ENCODE data around the gene TPSAB1.

Gene TPSAB1

DNA sequence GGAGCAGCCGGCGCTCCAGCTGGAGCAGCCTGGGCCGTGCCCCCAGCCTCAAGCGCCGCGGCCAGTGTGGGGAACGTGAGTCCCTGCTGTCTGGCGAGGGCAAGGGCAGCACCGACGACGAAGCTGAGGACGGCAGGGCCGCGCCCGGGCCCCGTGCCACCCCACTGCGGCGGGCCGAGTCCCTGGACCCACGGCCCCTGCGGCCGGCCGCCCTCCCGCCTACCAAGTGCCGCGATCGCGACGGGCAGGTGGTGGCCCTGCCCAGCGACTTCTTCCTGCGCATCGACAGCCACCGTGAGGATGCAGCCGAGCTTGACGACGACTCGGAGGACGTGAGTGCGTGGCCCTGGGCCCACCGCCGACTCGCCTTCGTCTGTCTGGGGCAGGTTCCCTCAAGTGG is 31.4 kb upstream of the TPSAB1 start:
- no peak overlapping the region for H3K4me3 ChIP-seq (ENCODE audit: low read depth, low read length)
- DNase-seq (ENCODE audit: low read depth) = no peak
- TF ChIP-seq MYC (IDR thresholded peaks at IDR 0.05; ENCODE audit: low read depth, low read length) = no peak
- TF ChIP-seq MAX (IDR thresholded peaks at IDR 0.05; ENCODE audit: low read depth, low read length) = no peak
- no peak for TF ChIP-seq CTCF (IDR thresholded peaks at IDR 0.05; ENCODE audit: low read depth, low read length)
- no peak for TF ChIP-seq POLR2A (IDR thresholded peaks at IDR 0.05; ENCODE audit: extremely low read depth, insufficient read length)

DNA sequence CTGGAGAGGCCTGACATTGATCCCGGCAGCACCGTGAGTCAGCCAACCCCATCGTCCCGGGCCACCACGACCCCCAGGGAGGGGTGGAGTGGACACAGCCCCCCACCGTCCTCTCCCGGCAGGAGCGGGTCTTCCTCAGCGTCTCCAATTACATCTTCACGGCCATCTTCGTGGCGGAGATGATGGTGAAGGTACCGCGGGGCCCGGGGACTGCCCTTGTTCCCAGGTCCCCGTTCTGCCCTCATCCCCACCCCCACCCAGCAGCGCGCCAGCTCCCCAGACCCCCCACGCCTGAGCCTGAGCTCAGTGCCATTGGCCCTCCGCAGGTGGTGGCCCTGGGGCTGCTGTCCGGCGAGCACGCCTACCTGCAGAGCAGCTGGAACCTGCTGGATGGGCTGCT is 30.0 kb upstream of the TPSAB1 start:
- TF ChIP-seq POLR2A (IDR thresholded peaks at IDR 0.05; ENCODE audit: extremely low read depth, insufficient read length) = no peak
- TF ChIP-seq MYC (IDR thresholded peaks at IDR 0.05; ENCODE audit: low read depth, low read length) = no peak
- TF ChIP-seq CTCF (IDR thresholded peaks at IDR 0.05; ENCODE audit: low read depth, low read length) = no peak
- no peak for TF ChIP-seq MAX (IDR thresholded peaks at IDR 0.05; ENCODE audit: low read depth, low read length)
- H3K4me3 ChIP-seq (ENCODE audit: low read depth, low read length) = no peak overlapping the region
- DNase-seq (ENCODE audit: low read depth) = no peak

- no peak for DNase-seq (ENCODE audit: low read depth)
- H3K4me3 ChIP-seq (ENCODE audit: low read depth, low read length) = no peak overlapping the region
- TF ChIP-seq POLR2A (IDR thresholded peaks at IDR 0.05; ENCODE audit: extremely low read depth, insufficient read length) (no peak), MYC (IDR thresholded peaks at IDR 0.05; ENCODE audit: low read depth, low read length) (no peak), CTCF (IDR thresholded peaks at IDR 0.05; ENCODE audit: low read depth, low read length) (no peak), MAX (IDR thresholded peaks at IDR 0.05; ENCODE audit: low read depth, low read length) (no peak)
Observed at GRCh38 chr16:1211451-1212268, 28.8 kb upstream of the TPSAB1 start.

GRCh38 chr16:1212616-1213194 is 27.8 kb upstream of the TPSAB1 start:
- TF ChIP-seq CTCF (IDR thresholded peaks at IDR 0.05; ENCODE audit: low read depth, low read length) (no peak), MYC (IDR thresholded peaks at IDR 0.05; ENCODE audit: low read depth, low read length) (no peak), POLR2A (IDR thresholded peaks at IDR 0.05; ENCODE audit: extremely low read depth, insufficient read length) (no peak), MAX (IDR thresholded peaks at IDR 0.05; ENCODE audit: low read depth, low read length) (no peak)
- DNase-seq (ENCODE audit: low read depth) = no peak
- H3K4me3 ChIP-seq (ENCODE audit: low read depth, low read length) = no peak overlapping the region

DNA sequence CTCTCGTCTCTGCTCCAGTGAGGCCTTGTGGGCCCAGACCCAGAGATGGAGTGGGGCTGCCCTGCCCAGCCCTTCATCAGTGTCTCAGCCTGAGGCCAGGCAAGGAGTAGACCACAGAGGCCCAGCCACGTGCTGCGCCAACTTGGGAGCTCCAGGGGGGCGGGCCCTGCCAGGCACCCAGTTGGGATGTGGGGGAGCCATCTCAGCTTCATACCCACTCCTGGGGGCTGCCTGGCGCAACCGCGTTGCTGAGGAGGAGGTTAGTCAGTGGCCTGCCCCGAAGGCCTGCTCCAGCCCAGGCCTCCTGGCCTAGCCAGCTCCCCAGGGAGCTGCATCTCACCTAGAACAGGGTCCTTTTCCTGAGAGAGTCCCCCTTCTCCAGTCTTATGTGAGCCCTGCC is 27.3 kb upstream of the TPSAB1 start:
- H3K4me3 ChIP-seq (ENCODE audit: low read depth, low read length) = no peak overlapping the region
- DNase-seq (ENCODE audit: low read depth) = no peak
- TF ChIP-seq MAX (IDR thresholded peaks at IDR 0.05; ENCODE audit: low read depth, low read length) (no peak), POLR2A (IDR thresholded peaks at IDR 0.05; ENCODE audit: extremely low read depth, insufficient read length) (no peak), MYC (IDR thresholded peaks at IDR 0.05; ENCODE audit: low read depth, low read length) (no peak), CTCF (IDR thresholded peaks at IDR 0.05; ENCODE audit: low read depth, low read length) (no peak)
